ENCODE results near the gene LRPAP1.

LRPAP1 gene

DNA sequence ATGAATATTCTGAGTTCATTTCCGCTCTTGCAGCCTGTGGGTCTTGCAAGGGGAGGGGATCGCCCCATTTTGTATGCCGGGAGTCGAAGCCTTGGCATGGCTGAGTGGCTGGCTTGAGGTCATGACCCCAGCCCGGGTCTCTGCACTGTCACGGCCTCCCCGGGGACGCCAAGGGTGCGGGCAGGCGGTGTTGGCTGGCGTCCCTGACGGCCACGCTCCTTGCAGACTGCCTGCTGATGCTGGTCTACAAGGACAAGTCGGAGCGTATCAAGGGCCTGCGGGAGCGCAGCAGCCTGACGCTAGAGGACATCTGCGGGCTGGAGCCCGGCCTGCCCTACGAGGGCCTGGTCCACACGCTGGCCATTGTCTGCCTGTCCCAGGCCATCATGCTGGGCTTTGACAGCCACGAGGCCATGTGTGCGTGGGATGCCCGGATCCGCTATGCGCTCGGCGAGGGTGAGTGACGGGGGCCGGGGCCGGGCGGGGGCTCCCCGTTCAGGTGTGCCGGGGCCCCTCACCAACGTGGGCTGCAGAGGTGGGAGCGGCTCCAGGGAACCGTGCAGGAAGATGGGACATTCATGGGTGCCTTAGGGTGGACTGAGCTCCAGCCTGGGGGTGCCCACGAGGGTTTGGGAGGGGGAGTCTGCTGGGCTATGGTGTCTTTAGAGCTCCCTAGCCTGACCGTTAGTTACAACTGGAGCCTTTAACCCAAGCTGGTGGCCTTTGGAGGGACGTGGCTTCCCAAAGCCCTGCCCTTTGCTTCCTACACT, 58.9 kb downstream of the LRPAP1 start:
- Mint-ChIP-seq H3K4me3 (no peak overlapping the region), H3K9me3 (no peaks in the 10 kb centered on the region), H3K27ac (no peak overlapping the region), H3K4me1 (no peaks in the 10 kb centered on the region), H3K36me3 (no peaks in the 10 kb centered on the region)
- DNase-seq (ENCODE audit: low spot score in 2 of 2) (no peak), ATAC-seq (no peak)

DNA sequence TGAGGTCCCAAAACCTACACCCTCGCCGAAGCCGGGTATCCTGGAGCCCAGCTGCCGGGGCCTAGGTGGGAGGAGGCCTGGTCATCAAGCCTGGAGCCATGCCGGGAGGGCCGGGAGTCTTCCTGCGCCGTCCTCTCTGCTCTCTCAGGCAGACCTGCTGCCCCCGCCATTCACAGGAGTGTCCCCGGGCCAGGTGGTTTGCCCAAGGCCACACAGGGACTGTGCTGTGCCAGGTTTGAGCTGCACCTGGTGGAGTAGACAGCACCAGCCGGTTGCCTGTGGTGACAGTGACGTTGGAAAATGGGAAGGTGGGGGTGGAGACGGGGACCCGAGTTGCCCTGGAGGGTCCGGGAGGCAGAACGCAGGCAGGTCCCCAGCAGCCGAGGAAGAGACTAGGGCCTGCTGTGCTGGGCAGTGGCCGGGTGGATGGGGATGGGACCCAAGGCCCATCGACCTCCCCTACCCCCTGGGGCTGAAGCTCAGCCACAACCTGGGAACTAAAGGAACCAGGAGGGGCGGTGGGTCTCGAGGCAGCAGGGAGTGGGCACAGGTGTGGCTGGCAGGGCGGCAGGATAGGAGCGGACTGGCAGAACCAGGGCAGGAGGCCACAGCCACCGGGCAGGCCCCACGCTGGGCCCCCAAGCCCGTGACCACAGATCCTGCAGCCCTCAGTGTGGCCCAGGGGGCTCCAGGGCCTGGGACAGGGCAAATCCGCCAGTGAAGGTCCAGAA, 59.6 kb downstream of the LRPAP1 start:
- H3K36me3 Mint-ChIP-seq, result no peaks in the 10 kb centered on the region
- DNase-seq (ENCODE audit: low spot score in 2 of 2), result no peak
- no peak overlapping the region for H3K27ac Mint-ChIP-seq
- H3K9me3 Mint-ChIP-seq, result no peaks in the 10 kb centered on the region
- ATAC-seq, result no peak
- H3K4me1 Mint-ChIP-seq, result no peaks in the 10 kb centered on the region
- no peak overlapping the region for H3K4me3 Mint-ChIP-seq

DNA sequence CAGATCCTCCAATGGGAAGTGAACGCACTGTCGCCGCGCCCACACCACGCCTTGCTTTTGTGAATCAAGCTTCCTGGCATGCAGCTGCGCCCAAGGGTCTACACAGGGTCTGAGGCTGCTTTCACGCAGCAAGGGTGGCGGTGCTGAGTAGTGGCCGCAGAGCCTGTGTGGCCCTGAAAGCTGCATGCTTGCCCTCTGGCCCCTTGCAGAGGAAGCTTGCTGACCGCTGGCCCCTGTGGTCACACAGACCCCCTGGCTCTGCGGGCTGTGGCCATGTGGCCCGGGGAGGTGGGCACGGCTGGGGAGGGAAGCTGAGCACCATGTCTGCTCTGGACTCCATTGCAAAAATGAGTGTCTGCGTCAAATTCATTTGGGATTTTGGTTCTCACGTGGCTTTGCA, 60.3 kb downstream of the LRPAP1 start:
- Mint-ChIP-seq H3K4me3 (no peak overlapping the region), H3K4me1 (no peaks in the 10 kb centered on the region), H3K36me3 (no peaks in the 10 kb centered on the region), H3K9me3 (no peaks in the 10 kb centered on the region), H3K27ac (no peak overlapping the region)
- DNase-seq (ENCODE audit: low spot score in 2 of 2) (no peak), ATAC-seq (no peak)

DNA sequence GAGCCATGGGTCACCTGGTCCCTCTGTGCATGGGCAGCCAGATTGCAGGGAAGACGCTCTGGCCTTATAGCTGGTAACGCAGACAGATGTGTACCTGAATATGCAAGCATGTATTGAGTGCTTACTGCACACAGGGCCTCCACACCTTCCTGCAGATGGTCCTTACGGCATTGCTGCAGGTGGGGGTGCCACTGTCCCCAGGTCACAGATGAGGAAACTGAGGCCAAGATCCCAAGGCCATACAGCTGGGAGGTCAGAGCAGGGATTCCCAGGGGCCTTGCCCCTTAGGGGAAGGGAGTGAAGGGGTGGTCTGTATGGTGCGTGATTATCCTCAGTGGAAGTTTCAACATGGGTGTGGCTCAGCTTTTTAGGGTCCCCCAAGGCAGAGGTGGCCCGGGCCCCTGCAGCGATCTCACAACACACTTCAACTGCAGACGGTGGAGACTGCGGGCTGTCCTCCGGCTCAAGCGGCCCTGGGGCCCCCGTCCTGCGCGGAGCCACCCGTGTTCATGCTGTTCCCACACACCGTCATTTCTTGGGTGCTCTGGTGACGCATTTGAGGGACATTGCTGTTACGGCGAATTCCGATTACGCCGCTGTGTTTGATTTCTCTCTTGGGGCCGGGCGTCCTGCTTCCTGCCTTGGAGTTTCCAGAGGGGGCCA, 61.0 kb downstream of the LRPAP1 start:
- no peak overlapping the region for H3K27ac Mint-ChIP-seq
- DNase-seq (ENCODE audit: low spot score in 2 of 2), result no peak
- no peak for ATAC-seq
- no peak overlapping the region for H3K4me3 Mint-ChIP-seq
- no peaks in the 10 kb centered on the region for H3K4me1 Mint-ChIP-seq
- no peaks in the 10 kb centered on the region for H3K36me3 Mint-ChIP-seq
- no peaks in the 10 kb centered on the region for H3K9me3 Mint-ChIP-seq

DNA sequence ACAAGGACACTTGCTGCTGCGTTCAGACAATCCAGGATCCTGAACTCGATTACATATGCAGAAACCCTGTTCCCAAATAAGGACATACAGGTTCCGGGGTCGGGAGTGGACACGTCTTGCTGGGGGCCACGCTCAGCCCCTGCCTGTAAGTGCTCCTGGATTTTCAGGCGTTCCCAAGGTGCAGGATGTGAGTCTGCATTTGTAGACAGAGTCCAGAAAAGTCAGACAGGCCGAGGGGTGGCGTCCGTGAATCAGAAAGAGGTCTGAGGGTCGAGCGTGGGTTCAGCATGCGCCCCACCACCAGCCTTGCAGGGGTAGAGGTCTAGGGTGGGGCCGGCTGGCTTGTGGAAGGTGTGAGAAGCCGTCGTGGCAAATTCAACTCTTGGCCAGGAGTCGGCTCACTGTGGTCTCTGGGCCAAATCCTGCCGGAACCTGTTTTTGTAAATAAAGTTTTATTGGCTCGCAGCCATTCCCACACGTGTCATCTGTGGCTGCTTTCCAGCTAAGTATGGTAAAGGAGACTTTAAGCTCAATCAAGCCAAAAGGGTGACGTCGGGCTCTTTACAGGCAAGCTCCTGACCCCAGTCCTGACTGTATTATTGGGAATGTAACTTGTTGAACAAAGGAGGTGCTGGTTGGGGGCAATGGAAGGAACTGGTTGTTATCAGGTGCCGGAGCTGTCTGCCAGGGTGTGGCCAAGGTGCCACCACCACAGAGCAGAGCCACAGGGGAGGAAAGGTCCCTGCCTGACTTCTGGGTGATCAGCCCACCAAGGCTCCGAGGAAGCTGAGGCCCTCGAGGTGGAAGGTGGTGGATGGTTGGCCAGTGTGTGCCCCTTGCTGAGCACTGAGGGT, 61.8 kb downstream of the LRPAP1 start:
- Mint-ChIP-seq H3K27ac (no peak overlapping the region), H3K36me3 (no peaks in the 10 kb centered on the region), H3K4me1 (no peaks in the 10 kb centered on the region), H3K9me3 (no peaks in the 10 kb centered on the region), H3K4me3 (no peak overlapping the region)
- ATAC-seq (no peak), DNase-seq (ENCODE audit: low spot score in 2 of 2) (no peak)

DNA sequence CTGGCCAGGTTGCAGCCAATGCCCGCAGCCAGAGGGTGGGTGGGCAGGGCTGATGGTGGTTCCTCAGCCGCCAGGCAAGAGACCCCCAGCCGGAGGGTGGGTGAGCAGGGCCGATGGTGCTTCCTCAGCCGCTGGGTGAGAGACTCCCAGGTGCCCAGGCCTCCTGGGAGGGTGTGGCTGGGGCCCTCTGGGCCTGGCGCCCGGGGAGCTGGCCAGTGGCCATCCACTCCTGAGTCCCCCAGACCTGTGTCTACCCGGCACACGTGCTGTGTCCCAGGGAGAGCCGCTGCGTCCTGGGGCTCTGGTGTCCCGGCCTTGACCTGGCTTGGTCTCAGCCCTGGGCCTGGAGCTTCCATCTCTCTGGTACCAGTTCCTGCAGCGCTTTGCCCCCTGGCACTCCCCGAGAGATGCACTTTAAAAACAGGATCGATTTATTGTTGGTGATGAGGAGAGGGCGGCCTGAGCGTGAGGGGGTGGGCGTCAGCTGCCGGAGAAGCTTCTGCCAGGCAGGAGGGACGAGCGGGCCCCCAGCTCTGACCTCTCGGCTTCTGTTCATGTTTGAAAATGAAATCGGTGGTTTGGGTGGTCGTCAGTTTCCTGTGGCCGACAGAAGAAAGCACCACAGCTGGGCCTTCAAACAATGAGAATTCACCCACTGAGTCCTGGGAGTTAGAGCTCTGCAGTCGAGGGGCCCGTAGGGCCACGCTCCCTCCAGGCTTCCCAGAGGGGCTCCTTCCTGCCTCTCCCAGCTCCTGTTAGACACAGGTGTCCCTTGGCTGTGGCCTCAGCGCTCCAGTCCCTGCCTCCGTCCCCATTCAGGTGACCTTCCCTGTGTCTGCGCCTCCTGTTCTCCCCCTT, 62.6 kb downstream of the LRPAP1 start:
- Mint-ChIP-seq H3K4me3 (no peak overlapping the region), H3K9me3 (no peaks in the 10 kb centered on the region), H3K27ac (no peak overlapping the region), H3K36me3 (no peaks in the 10 kb centered on the region), H3K4me1 (no peaks in the 10 kb centered on the region)
- no peak for ATAC-seq
- no peak for DNase-seq (ENCODE audit: low spot score in 2 of 2)

DNA sequence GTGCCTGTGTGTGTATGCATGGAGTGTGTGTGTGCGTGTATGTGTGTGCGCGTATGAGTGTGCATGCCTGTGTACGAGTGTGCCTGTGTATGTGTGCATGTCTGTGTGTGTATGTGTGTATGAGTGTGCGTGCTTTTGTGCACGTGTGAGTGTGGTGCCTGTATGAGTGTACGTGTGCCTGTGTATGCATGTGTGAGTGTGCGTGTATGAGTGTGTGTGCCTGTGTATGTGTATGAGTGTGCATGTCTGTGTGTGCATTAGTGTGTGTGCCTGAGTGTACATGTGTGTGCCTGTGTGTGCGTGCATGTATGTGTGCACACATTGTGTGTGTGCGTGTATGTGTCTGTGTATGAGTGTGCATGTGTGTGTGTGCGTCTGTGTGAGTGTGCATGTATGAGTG, 63.4 kb downstream of the LRPAP1 start:
- no peaks in the 10 kb centered on the region for H3K9me3 Mint-ChIP-seq
- DNase-seq (ENCODE audit: low spot score in 2 of 2), result no peak
- H3K27ac Mint-ChIP-seq, result no peak overlapping the region
- H3K4me3 Mint-ChIP-seq, result no peak overlapping the region
- no peak for ATAC-seq
- H3K36me3 Mint-ChIP-seq, result no peaks in the 10 kb centered on the region
- H3K4me1 Mint-ChIP-seq, result no peaks in the 10 kb centered on the region

DNA sequence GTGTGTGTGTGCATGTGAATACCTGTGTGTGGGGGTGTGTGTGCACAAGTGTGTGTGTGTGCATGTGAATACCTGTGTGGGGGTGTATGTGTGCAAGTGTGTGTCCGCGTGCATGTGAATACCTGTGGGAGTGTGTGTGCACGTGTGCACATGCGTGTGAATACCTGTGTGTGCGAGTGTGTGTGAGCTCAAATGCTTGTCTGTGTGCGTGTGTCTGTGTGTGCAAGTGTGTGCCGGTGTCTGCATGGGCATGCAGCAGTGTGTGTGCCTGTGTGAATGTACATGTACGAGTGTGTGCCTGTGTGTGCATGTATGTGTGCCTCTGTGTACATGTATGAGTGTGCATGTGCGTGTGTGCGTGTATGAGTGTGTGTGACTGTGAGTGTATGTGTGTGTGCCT, 64.1 kb downstream of the LRPAP1 start:
- Mint-ChIP-seq H3K9me3 (no peaks in the 10 kb centered on the region), H3K4me1 (no peaks in the 10 kb centered on the region), H3K4me3 (no peak overlapping the region), H3K27ac (no peak overlapping the region), H3K36me3 (no peaks in the 10 kb centered on the region)
- ATAC-seq (no peak), DNase-seq (ENCODE audit: low spot score in 2 of 2) (no peak)

DNA sequence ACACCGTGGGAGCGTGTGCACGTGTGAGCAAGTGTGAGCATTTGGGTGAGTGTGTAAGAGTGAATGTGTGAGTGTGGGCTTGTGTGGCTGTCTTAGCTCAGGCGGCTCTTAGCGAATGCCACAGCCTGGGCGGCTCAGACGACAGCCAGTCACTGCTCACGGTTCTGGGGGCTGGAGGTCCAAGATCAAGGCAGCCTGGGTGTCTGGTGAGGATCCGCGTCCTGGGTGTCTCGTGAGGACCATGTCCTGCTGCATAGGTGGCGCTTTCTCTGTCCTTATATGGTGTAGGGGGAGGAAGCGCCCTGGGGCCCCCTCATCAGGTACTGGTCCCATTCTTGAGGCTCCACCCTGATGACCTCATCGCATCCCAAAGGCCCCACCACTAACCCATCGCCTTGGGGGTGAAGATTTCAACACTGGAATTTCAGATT, 64.6 kb downstream of the LRPAP1 start:
- no peak overlapping the region for H3K4me3 Mint-ChIP-seq
- DNase-seq (ENCODE audit: low spot score in 2 of 2) (no peak), ATAC-seq (no peak)
- no peaks in the 10 kb centered on the region for H3K4me1 Mint-ChIP-seq
- H3K27ac Mint-ChIP-seq, result no peak overlapping the region
- no peaks in the 10 kb centered on the region for H3K9me3 Mint-ChIP-seq
- H3K36me3 Mint-ChIP-seq, result no peaks in the 10 kb centered on the region

DNA sequence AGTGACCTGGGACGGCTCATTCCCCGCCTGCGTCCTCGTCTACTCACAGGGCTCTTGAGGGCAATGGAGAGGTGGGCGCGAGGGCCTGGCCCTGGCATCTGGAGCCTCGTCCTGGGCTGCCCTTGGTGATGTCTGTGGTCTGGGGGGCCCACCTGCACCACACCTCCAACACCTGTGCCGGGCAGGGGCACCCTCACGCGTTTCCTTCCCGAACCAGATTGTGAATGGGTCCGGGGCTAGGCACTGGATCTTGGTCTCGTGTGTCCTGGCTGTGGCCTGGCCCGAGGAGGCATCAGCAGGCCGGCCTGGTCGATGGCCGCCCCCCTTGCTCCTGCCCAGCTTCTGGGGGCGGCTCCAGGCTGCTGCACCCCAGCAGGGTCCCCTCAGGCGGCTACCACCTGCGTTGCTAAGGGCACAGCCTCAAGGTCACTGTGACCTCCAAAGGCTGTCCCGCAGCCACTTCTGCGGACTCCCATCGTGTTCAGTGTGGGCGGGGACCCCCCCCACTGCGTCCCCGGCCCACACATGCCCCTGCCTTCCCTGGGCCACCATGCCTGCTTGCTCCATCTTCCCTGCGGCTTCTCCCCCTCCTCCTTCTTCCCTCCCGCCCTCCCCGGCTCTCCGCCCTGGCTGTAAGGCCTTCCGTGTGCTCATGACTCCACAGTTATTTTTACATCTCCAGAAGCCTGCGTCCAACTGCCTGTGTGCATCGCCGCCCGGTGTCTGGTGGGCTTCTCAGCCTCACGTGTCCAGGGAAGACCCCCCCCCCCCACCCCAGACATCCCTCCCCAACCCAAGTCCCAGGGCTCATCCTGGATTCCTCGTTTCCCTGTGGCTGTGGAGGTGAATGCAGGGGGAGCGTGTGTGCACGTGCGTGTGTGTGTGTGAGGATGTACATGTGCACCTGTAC, 65.3 kb downstream of the LRPAP1 start:
- Mint-ChIP-seq H3K4me1 (no peaks in the 10 kb centered on the region), H3K4me3 (no peak overlapping the region), H3K9me3 (no peaks in the 10 kb centered on the region), H3K27ac (no peak overlapping the region), H3K36me3 (no peaks in the 10 kb centered on the region)
- no peak for DNase-seq (ENCODE audit: low spot score in 2 of 2)
- no peak for ATAC-seq

DNA sequence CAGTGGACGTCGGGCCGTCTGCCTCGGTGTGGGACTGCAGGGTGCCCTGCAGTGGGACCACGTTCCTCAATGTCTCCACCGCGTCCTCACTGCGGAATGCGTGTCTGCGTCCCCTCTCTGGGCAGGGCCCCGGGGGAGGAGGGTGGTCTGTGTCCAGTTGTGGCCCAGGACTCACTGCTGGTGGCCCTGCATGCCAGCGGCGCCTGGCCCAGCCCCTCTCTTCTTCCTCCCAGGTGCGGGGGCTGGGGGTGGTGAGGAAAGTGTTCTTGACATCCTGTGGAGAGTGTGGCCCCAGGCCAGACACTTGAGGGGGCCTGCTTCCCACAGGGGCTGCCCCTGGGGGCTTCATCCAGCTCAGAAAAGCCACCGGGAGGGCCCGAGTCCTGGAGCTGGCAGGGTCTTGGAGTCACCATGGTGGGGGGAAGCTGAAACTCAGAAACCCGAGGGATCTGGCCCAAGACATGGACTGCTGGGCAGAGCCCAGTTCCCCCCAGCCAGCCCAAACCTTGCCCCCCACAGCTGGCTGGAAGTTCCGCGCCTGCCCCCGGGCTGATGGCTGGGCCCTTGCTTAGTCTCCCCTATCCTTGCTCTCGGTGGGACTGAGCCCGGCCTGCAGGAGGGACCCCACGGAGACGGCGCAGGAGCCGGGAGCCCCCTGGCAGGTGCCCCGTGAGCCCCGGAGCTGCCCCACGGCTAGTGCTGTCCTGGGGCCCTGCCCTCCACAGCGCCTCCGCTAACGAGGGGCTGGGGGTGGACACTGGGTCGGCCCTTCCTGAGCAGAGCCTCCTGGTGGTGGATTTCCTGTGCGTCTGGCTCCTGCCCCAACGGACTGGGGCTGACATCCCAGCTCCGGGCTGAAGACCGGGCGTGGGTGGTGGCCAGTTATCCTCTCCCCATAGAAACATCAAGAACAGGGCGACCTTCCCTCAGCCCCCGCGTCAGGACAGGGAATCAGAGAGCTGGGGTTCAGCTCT, 66.2 kb downstream of the LRPAP1 start:
- no peak overlapping the region for H3K27ac Mint-ChIP-seq
- no peaks in the 10 kb centered on the region for H3K9me3 Mint-ChIP-seq
- ATAC-seq, result no peak
- H3K36me3 Mint-ChIP-seq, result no peaks in the 10 kb centered on the region
- H3K4me1 Mint-ChIP-seq, result no peaks in the 10 kb centered on the region
- DNase-seq (ENCODE audit: low spot score in 2 of 2), result no peak
- H3K4me3 Mint-ChIP-seq, result no peak overlapping the region

DNA sequence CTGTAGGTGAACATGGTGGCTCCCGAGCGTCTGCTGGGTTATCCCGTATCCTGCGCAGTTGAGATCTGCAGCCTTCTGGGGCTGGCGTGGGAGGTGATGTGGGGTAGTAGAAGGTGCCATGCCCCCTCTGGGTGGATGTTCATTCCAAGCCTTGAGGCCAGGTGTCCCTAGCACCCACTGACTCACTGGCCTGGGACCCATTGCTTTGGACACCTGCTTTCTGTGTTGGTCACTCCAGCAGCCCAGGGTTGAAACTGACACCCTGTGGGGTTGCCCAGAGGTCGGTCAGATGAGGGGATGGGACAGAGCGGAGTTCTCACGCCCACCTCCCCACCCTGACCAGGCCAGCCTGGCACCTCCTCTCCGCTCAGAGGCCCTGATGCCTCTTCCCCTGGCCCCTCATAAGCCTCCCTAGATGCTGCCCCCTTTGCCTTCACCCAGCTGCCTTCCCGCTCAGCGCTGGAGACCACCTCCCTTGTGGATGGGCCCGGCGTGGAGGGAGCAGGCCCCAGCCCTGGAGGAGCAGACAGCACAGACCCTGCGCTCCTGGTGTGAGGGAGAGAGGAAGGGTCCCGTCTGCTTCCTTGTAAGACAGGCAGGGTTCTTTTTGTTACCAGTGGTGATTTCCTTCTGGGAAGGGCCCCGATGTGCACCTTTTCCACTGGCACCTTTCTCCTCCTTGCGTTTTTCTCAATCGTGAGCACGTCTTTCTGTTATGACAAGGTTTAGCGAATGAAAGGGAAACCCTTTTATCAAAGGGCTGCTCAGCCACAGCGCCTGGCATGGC, 67.1 kb downstream of the LRPAP1 start:
- no peaks in the 10 kb centered on the region for H3K36me3 Mint-ChIP-seq
- DNase-seq (ENCODE audit: low spot score in 2 of 2), result no peak
- no peak overlapping the region for H3K4me3 Mint-ChIP-seq
- no peaks in the 10 kb centered on the region for H3K4me1 Mint-ChIP-seq
- ATAC-seq, result no peak
- no peak overlapping the region for H3K27ac Mint-ChIP-seq
- no peaks in the 10 kb centered on the region for H3K9me3 Mint-ChIP-seq

All from stimulated activated effector memory CD8-positive, alpha-beta T cell treated with anti-CD3 and anti-CD28 coated beads, Interleukin-12 subunit alpha, Interleukin-12 subunit beta, amount 100 ng/mL, for 72 hours (primary cell).